Neural progenitor cell (in vitro differentiated cells): ENCODE measurements around the gene QSOX2. TPM values are rescaled to one million over a fixed set of nuclear protein-coding genes. Genes with fewer than 3 reads are reported as not detected.

Experiments used
- DNase-seq: peaks from one replicate; pipeline ENCODE4 v3.0.0-alpha.2; 2016; ENCODE audit warnings: low spot score
- H2AFZ ChIP-seq: fragments of 200-600 bp; sonication (generic); replicated peaks from 2 replicates; pipeline ENCODE4 v1.6.1; 2016; ENCODE audit warnings: antibody characterized with exemption
- H3F3A ChIP-seq: fragments of 200-600 bp; sonication (generic); 2 replicates; pipeline ENCODE4 v1.6.1; 2016; ENCODE audit warnings: antibody characterized with exemption, low read depth
- H3K27ac ChIP-seq: fragments of 200-600 bp; sonication (generic); 2 replicates; pipeline ENCODE4 v1.5.1; 2016; ENCODE audit warnings: mild to moderate bottlenecking
- H3K27me3 ChIP-seq: fragments of 200-600 bp; sonication (generic); 2 replicates; pipeline ENCODE4 v1.6.1; 2016; ENCODE audit warnings: mild to moderate bottlenecking, moderate library complexity
- H3K36me3 ChIP-seq: fragments of 200-600 bp; sonication (generic); 2 replicates; pipeline ENCODE4 v1.5.1; 2016
- H3K4me1 ChIP-seq: fragments of 200-600 bp; sonication (generic); 2 replicates; pipeline ENCODE4 v1.6.1; 2016; ENCODE audit warnings: mixed run types
- H3K4me2 ChIP-seq: fragments of 200-600 bp; sonication (generic); 2 replicates; pipeline ENCODE4 v1.6.1; 2016
- H3K4me3 ChIP-seq: fragments of 200-600 bp; sonication (generic); 2 replicates; pipeline ENCODE4 v1.5.1; 2016
- H3K79me2 ChIP-seq: fragments of 200-600 bp; sonication (generic); 2 replicates; pipeline ENCODE4 v1.6.1; 2016; ENCODE audit warnings: low read depth
- H3K9ac ChIP-seq: fragments of 200-600 bp; sonication (generic); 2 replicates; pipeline ENCODE4 v1.6.1; 2016
- H3K9me3 ChIP-seq: fragments of 200-600 bp; sonication (generic); 2 replicates; pipeline ENCODE4 v1.5.1; 2016; ENCODE audit warnings: low read depth
- H4K20me1 ChIP-seq: fragments of 200-600 bp; sonication (generic); 2 replicates; pipeline ENCODE4 v1.6.1; 2016; ENCODE audit warnings: low read depth
- H3K27ac Mint-ChIP-seq: 3 replicates; pipeline ENCODE4 v1.8.0; 2021; ENCODE audit warnings: mixed read lengths
- H3K27me3 Mint-ChIP-seq: 2 replicates; pipeline ENCODE4 v1.8.0; 2022; ENCODE audit warnings: low read depth, mild to moderate bottlenecking, inconsistent platforms, moderate library complexity, mixed read lengths; ENCODE audit not compliant: insufficient read depth
- H3K36me3 Mint-ChIP-seq: 3 replicates; pipeline ENCODE4 v1.8.0; 2021; ENCODE audit warnings: mixed read lengths
- H3K4me1 Mint-ChIP-seq: 3 replicates; pipeline ENCODE4 v1.8.0; 2021; ENCODE audit warnings: mixed read lengths
- H3K4me3 Mint-ChIP-seq: 3 replicates; pipeline ENCODE4 v1.8.0; 2021; ENCODE audit warnings: mild to moderate bottlenecking, moderate library complexity, mixed read lengths
- H3K9me3 Mint-ChIP-seq: 3 replicates; pipeline ENCODE4 v1.8.0; 2020; ENCODE audit warnings: mixed read lengths
- CTCF ChIP-seq: fragments of 200-600 bp; sonication (generic); IDR thresholded peaks from 2 replicates; pipeline ENCODE4 v1.5.1; 2017; ENCODE audit warnings: antibody characterized with exemption, mild to moderate bottlenecking
- EZH2 ChIP-seq: fragments of 200-600 bp; sonication (generic); IDR thresholded peaks from 2 replicates; pipeline ENCODE4 v1.6.1; 2017; ENCODE audit warnings: antibody characterized with exemption, mild to moderate bottlenecking, moderate library complexity
- EZH2phosphoT487 ChIP-seq: fragments of 200-600 bp; sonication (generic); IDR thresholded peaks from 2 replicates; pipeline ENCODE4 v1.6.1; 2017; ENCODE audit warnings: antibody characterized with exemption
- total RNA-seq: library from RNA; depleted of rRNA; stranded (reverse); fragments of >200 nt; gene quantifications from 2 replicates; pipeline ENCODE4 v1.2.3, GENCODE V29; 2015; ENCODE audit warnings: low replicate concordance

QSOX2 gene
- total RNA-seq, 1 donor from 2014 or later: 17.1 TPM

- H4K20me1 ChIP-seq: no peaks in the 10 kb centered on the region
- no peaks in the 10 kb centered on the region for H3K27me3 ChIP-seq
- no peak overlapping the region for H3K4me3 ChIP-seq
- H3K4me1 Mint-ChIP-seq: peaks cover 13% of the 10 kb centered on the region
- no peak for TF ChIP-seq CTCF
- TF ChIP-seq EZH2: no peak
- no peak for TF ChIP-seq EZH2phosphoT487
- no peak overlapping the region for H3K4me3 Mint-ChIP-seq
- peaks cover 5% of the 10 kb centered on the region for H3F3A ChIP-seq
- no peak for DNase-seq
- no peaks in the 10 kb centered on the region for H3K36me3 Mint-ChIP-seq
- H3K9me3 ChIP-seq: no peaks in the 10 kb centered on the region
- H3K9ac ChIP-seq: no peak overlapping the region
- no peak overlapping the region for H2AFZ ChIP-seq
- no peak overlapping the region for H3K4me2 ChIP-seq
- H3K36me3 ChIP-seq: no peaks in the 10 kb centered on the region
- H3K27me3 Mint-ChIP-seq: peaks cover under 1% of the 10 kb centered on the region
- H3K27ac ChIP-seq: no peak overlapping the region
- no peaks in the 10 kb centered on the region for H3K9me3 Mint-ChIP-seq
- H3K79me2 ChIP-seq: no peaks in the 10 kb centered on the region
- H3K27ac Mint-ChIP-seq: no peak overlapping the region
- H3K4me1 ChIP-seq: no peaks in the 10 kb centered on the region
These were observed 48.0 kb upstream of the QSOX2 start for GRCh38 chr9:136293476-136294077.

DNA sequence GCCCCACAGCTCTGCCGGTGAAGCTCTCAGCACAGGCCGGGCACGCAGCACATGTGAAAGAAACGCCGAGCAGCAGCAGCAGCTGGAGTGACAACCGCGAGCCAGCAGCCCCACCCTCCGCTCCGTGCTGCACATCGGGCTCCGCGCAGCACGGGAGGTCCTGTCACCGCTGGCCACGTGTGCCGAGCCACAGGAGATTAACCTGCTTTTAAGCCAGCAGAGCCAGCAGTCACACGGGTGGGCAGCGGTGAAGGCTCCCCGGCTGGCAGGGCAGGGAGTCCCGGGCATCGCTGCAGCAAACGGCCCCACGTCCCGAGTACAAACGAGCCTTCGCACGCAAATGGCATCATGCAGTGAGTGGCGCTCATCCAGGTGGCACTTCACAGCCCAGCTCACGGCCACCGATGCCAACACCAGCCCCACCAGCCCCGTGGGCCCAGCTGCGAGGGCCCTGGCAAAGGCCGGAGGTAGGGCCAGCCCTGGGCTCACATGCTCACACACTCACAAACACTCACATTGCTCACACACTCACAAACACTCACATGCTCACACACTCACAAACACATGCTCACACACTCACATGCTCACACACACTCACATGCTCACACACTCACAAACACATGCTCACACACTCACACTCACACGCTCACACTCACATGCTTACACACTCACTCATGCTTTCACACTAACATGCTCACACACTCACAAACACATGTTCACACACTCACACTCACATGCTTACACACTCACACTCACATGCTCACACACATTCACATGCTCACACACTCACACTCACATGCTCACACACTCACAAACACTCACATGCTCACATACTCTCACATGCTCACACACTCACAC is 47.2 kb upstream of the QSOX2 start:
- no peaks in the 10 kb centered on the region for H3K9me3 ChIP-seq
- H3K4me3 ChIP-seq: no peak overlapping the region
- no peaks in the 10 kb centered on the region for H3K36me3 ChIP-seq
- no peaks in the 10 kb centered on the region for H3K36me3 Mint-ChIP-seq
- H3K4me1 ChIP-seq: no peaks in the 10 kb centered on the region
- H3K4me1 Mint-ChIP-seq: peaks cover 11% of the 10 kb centered on the region
- DNase-seq: no peak
- H3K9ac ChIP-seq: no peak overlapping the region
- H3K9me3 Mint-ChIP-seq: no peaks in the 10 kb centered on the region
- no peaks in the 10 kb centered on the region for H3K27me3 ChIP-seq
- H3K27me3 Mint-ChIP-seq: peaks cover 2% of the 10 kb centered on the region
- no peak overlapping the region for H3K4me2 ChIP-seq
- no peaks in the 10 kb centered on the region for H4K20me1 ChIP-seq
- H3F3A ChIP-seq: peaks cover 5% of the 10 kb centered on the region
- H2AFZ ChIP-seq: no peak overlapping the region
- no peak overlapping the region for H3K27ac ChIP-seq
- no peaks in the 10 kb centered on the region for H3K79me2 ChIP-seq
- H3K27ac Mint-ChIP-seq: no peak overlapping the region
- TF ChIP-seq CTCF: no peak
- no peak for TF ChIP-seq EZH2phosphoT487
- TF ChIP-seq EZH2: no peak
- no peak overlapping the region for H3K4me3 Mint-ChIP-seq

DNA sequence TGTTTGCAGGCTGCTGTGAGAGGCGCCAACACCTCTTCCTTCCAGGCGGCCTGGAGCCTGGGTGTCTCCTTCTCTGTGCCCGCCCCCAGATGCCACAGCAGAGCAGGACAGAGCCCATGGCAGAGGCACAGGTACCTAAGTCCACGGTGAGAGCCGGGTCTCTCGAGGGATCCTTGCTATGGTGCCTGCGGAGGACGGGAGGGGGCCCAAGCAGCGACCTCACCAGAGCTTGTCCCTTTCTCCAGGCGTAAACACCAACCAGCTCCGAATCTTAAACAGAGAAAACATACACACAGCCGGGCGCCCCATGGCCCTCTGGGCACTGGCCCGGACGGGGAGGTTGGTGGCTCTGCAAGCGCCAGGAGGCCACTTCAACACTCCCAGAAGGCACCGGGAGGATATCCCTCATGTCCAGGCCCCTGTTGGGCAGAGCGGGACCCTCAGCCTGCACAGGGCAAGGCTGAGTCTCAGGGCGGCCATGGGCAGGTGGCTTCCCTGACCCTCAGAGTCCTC is 46.5 kb upstream of the QSOX2 start:
- H3K4me2 ChIP-seq: no peak overlapping the region
- peaks cover 2% of the 10 kb centered on the region for H3K27me3 Mint-ChIP-seq
- H3K79me2 ChIP-seq: no peaks in the 10 kb centered on the region
- H3K4me3 ChIP-seq: no peak overlapping the region
- TF ChIP-seq EZH2 (no peak), EZH2phosphoT487 (no peak), CTCF (no peak)
- no peak overlapping the region for H2AFZ ChIP-seq
- no peaks in the 10 kb centered on the region for H3K9me3 ChIP-seq
- no peak for DNase-seq
- H3K27ac Mint-ChIP-seq: no peak overlapping the region
- H3K4me1 Mint-ChIP-seq: peaks cover 5% of the 10 kb centered on the region
- H3F3A ChIP-seq: peaks cover 5% of the 10 kb centered on the region
- no peak overlapping the region for H3K9ac ChIP-seq
- H3K36me3 Mint-ChIP-seq: no peaks in the 10 kb centered on the region
- H4K20me1 ChIP-seq: no peaks in the 10 kb centered on the region
- no peak overlapping the region for H3K4me3 Mint-ChIP-seq
- H3K27ac ChIP-seq: no peak overlapping the region
- H3K36me3 ChIP-seq: no peaks in the 10 kb centered on the region
- no peaks in the 10 kb centered on the region for H3K9me3 Mint-ChIP-seq
- H3K27me3 ChIP-seq: no peaks in the 10 kb centered on the region
- no peaks in the 10 kb centered on the region for H3K4me1 ChIP-seq
